GM12878 (cell line): ENCODE measurements around the gene SHC3. TPM values are rescaled to one million over a fixed set of nuclear protein-coding genes. Genes with fewer than 3 reads are reported as not detected.

Source experiments
- ATAC-seq: fragments of 200-7000 bp; cut with Tn5 transposase; 3 replicates; pipeline ENCODE4 v1.9.1; 2020; ENCODE audit warnings: mild to moderate bottlenecking, moderate library complexity
- BruUV-seq: library from RNA; stranded (reverse); fragments of 400-500 nt; replicated peaks from 2 replicates; lab custom pipeline; 2021; lab: Mats Ljungman, UMichigan
- CTCF ChIA-PET: fragments of 300-600 bp; sonication (Branson Sonifier 250); formaldehyde crosslinking; extraction: SDS; loops from one replicate; lab custom pipeline; 2021; ENCODE audit warnings: inconsistent platforms; lab: Yijun Ruan, JAX
- POLR2A ChIA-PET: fragments of 350-600 bp; formaldehyde crosslinking; extraction: SDS; loops from one replicate; lab custom pipeline; 2021; ENCODE audit warnings: inconsistent platforms; lab: Charles Lee
- RAD21 ChIA-PET: fragments of 300-600 bp; sonication (Branson Sonifier 250); formaldehyde crosslinking; loops from one replicate; lab custom pipeline; 2023; ENCODE audit warnings: antibody characterized with exemption; ENCODE audit not compliant: unreplicated experiment; lab: Charles Lee
- SMC1A ChIA-PET: fragments of 300-600 bp; sonication (Branson Sonifier 250); formaldehyde crosslinking; loops from one replicate; lab custom pipeline; 2023; ENCODE audit not compliant: unreplicated experiment, uncharacterized antibody; lab: Charles Lee
- DNase-seq: peaks from one replicate; pipeline ENCODE4 v3.0.0-alpha.2; 2011; ENCODE audit warnings: low read depth, low spot score
- FAIRE-seq: peaks from 3 replicates; lab custom pipeline; 2011; peaks lifted over from hg19 to GRCh38; lab: Jason Lieb, UNC
- H2AFZ ChIP-seq: 2 replicates; pipeline ENCODE4 v1.6.0; 2011; ENCODE audit warnings: low read depth, low read length, control low read depth; ENCODE audit not compliant: control insufficient read depth
- H3K27ac ChIP-seq: 2 replicates; pipeline ENCODE4 v1.5.1; 2011; ENCODE audit warnings: control low read depth; ENCODE audit not compliant: control insufficient read depth, insufficient read depth
- H3K27me3 ChIP-seq, 2 experiments: replicated peaks in 1 of 2; 2 replicates each; pipeline versions ENCODE4 v1.6.0 to v1.6.1; 2011; ENCODE audit warnings: low read length in 1 of 2; ENCODE audit not compliant: control insufficient read depth in 2 of 2, insufficient read depth in 2 of 2
- H3K36me3 ChIP-seq, 2 experiments: 2 replicates each; pipeline ENCODE4 v1.5.1; 2011; ENCODE audit warnings: low read length in 1 of 2; ENCODE audit not compliant: control insufficient read depth in 2 of 2, insufficient read depth in 2 of 2
- H3K4me1 ChIP-seq: 2 replicates; pipeline ENCODE4 v1.6.1; 2011; ENCODE audit warnings: mild to moderate bottlenecking, low read length, moderate library complexity, mixed read lengths; ENCODE audit not compliant: control insufficient read depth, insufficient read depth
- H3K4me2 ChIP-seq: 2 replicates; pipeline ENCODE4 v1.6.0; 2011; ENCODE audit warnings: control low read depth; ENCODE audit not compliant: control insufficient read depth, insufficient read depth
- H3K4me3 ChIP-seq: fragments of 200-600 bp; sonication (generic); 2 replicates; pipeline ENCODE4 v1.5.1; 2016
- H3K79me2 ChIP-seq: 2 replicates; pipeline ENCODE4 v1.6.0; 2011; ENCODE audit warnings: low read length; ENCODE audit not compliant: control insufficient read depth, insufficient read depth
- H3K9ac ChIP-seq: 2 replicates; pipeline ENCODE4 v1.8.0; 2011; ENCODE audit warnings: low read length, control low read depth, mixed read lengths; ENCODE audit not compliant: control insufficient read depth, insufficient read depth
- H3K9me3 ChIP-seq: replicated peaks from 3 replicates; pipeline ENCODE4 v1.5.1; 2011; ENCODE audit warnings: mild to moderate bottlenecking, low read length; ENCODE audit not compliant: control insufficient read depth, insufficient read depth
- H4K20me1 ChIP-seq: 2 replicates; pipeline ENCODE4 v1.6.0; 2011; ENCODE audit not compliant: control insufficient read depth, insufficient read depth
- CHD2 ChIP-seq: IDR thresholded peaks from 2 replicates; pipeline ENCODE4 v1.6.1; 2011; ENCODE audit warnings: low read depth, low read length, improper control_type of control experiment, borderline replicate concordance
- CTCF ChIP-seq, 3 experiments: IDR thresholded peaks in 2 of 3; conservative IDR thresholded peaks in 1 of 3; 2 replicates each; pipeline ENCODE4 v1.5.1; 2011; ENCODE audit warnings: low read depth in 3 of 3, low read length in 3 of 3, mild to moderate bottlenecking in 3 of 3, control low read depth in 2 of 3, moderate library complexity in 2 of 3, inconsistent platforms in 1 of 3, mixed read lengths in 1 of 3; ENCODE audit not compliant: control insufficient read depth in 2 of 3, insufficient read depth in 1 of 3; ENCODE audit errors: extremely low read depth in 1 of 3
- E4F1 ChIP-seq: fragments of 450-650 bp; IDR thresholded peaks from 2 replicates; pipeline ENCODE4 v1.6.1; 2018; ENCODE audit warnings: borderline replicate concordance, mild to moderate bottlenecking; ENCODE audit not compliant: partially characterized antibody
- USF2 ChIP-seq: IDR thresholded peaks from 2 replicates; pipeline ENCODE4 v1.6.1; 2011; ENCODE audit warnings: low read depth, low read length, improper control_type of control experiment, borderline replicate concordance
- ZZZ3 ChIP-seq: IDR thresholded peaks from 2 replicates; pipeline ENCODE4 v1.6.1; 2011; ENCODE audit warnings: low read depth; ENCODE audit not compliant: control insufficient read depth, insufficient read length
- WGBS: methylation state at CpG from one replicate; pipeline ENCODE4 v1.1.6; 2016; ENCODE audit warnings: low lambda C conversion rate; ENCODE audit not compliant: insufficient replicate concordance, insufficient coverage; ENCODE audit errors: missing lambda C conversion rate; 5-methylcytosine and 5-hydroxymethylcytosine counted together
- in situ Hi-C: fragments of 300-500 bp; cut with MboI; formaldehyde crosslinking; loops from 9 replicates; pipeline ENCODE4 v1.14.3; 2018; ENCODE audit warnings: mixed read lengths
- intact Hi-C: fragments of 100-400 bp; cut with micrococcal nuclease; formaldehyde crosslinking; loops from one replicate; pipeline ENCODE4 v1.14.2; 2022; ENCODE audit not compliant: unreplicated experiment
- polyA plus RNA-seq, 11 experiments: library from polyadenylated mRNA; depleted of rRNA in 4 of 11; unstranded in 6 of 11; stranded (reverse) in 5 of 11; fragments of >200 nt; fragmentation: Nextera tagmentation in 4 of 11; fragmentation: Illumina TruSeq in 1 of 11; extraction: Ambion mirVana in 4 of 11; extraction: Trizol in 1 of 11; gene quantifications; 1 replicate in 1 of 11; 2 replicates in 10 of 11; pipeline versions ENCODE4 v1.2.1 to v1.2.3, GENCODE V29; 2011 to 2016; ENCODE audit warnings: inconsistent platforms in 2 of 11, missing spikeins in 2 of 11, low read depth in 1 of 11
- total RNA-seq, 4 experiments: library from RNA; depleted of rRNA in 3 of 4; stranded (reverse); fragments of >200 nt in 3 of 4; fragmentation: Illumina TruSeq in 1 of 4; extraction: Trizol in 1 of 4; gene quantifications; 2 replicates each; pipeline versions ENCODE4 v1.2.1 to v1.2.3, GENCODE V29; 2013 to 2021

Gene SHC3
- total and polyA plus RNA-seq, 10 of the 15 experiments (the other 5 are each of a cell fraction or from before 2014, with no cell fraction given): 0.01 to 0.06 TPM; not detected in 8

GRCh38 chr9:88995627-88996026, 183.0 kb downstream of the SHC3 start (continued):
- no peak for TF ChIP-seq CTCF (IDR thresholded peaks at IDR 0.05 in 2 of 3, conservative IDR thresholded peaks at IDR 0.05 in 1 of 3; ENCODE audit: control insufficient read depth in 2 of 3, extremely low read depth in 1 of 3, insufficient read depth in 1 of 3, low read depth in 3 of 3, low read length in 3 of 3)

GRCh38 chr9:88995200-88995577, 183.4 kb downstream of the SHC3 start:
- H3K4me2 ChIP-seq: no peak overlapping the region
- no peaks in the 10 kb centered on the region for H3K9me3 ChIP-seq
- in situ Hi-C loops: no loop called here
- DNase-seq: no peak
- no peak overlapping the region for H3K9ac ChIP-seq
- no peak overlapping the region for H2AFZ ChIP-seq
- TF ChIP-seq ZZZ3: no peak
- no peak for TF ChIP-seq CHD2
- TF ChIP-seq USF2: no peak
- no peak for TF ChIP-seq E4F1
- no peak overlapping the region for H3K27ac ChIP-seq
- no peak for FAIRE-seq
- H4K20me1 ChIP-seq: no peaks in the 10 kb centered on the region
- ChIA-PET CTCF (no interaction called here), POLR2A (no interaction called here), SMC1A (interaction anchor here (0.6 kb wide), 1 partner anchor 396 kb away, joined by 3 read pairs; no protein-coding TSS in a partner anchor), RAD21 (interaction anchor here (0.5 kb wide), 1 partner anchor 640 kb away, joined by 3 read pairs; no protein-coding TSS in a partner anchor)
- peaks cover 0 to 3% of the 10 kb centered on the region in 2 experiments; a peak in 2 of 4 replicates for H3K27me3 ChIP-seq
- no peaks in the 10 kb centered on the region for H3K36me3 ChIP-seq
- no peak for ATAC-seq
- no peaks in the 10 kb centered on the region for H3K79me2 ChIP-seq
- intact Hi-C loops: loop anchor here (10.0 kb wide), 1 partner anchor 1040 kb away; a partner anchor contains a TSS
- BruUV-seq: no TSS peak
- WGBS: 53% methylated on average over 6 of the region's 6 CpGs
- H3K4me3 ChIP-seq: no peak overlapping the region
- H3K4me1 ChIP-seq: no peaks in the 10 kb centered on the region
